ENCODE measurements around the gene P2RY13.

P2RY13 gene

GRCh38 chr3:151319628-151320027 lies 9.7 kb downstream of the P2RY13 start:
- DNase-seq: no peak

DNA sequence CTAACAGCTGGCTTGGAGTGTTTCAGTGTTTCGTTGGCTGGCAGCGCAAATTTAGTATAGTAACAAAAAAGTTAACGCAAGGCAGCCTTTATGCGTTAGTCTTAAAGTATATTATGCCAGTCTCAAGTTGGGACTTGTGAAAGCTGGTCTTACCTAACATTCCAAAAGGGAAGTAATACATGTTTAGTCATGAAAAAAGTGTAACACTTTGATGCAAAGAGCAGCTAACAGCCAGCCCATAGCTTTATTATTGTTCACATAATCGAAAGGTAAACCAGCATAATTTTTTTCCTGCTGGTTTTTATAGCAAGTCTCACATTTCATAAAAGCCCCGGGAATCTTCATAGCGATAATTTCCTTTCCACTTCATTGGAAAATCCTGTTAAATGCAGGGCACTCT lies 10.4 kb downstream of the P2RY13 start:
- DNase-seq: no peak

DNA sequence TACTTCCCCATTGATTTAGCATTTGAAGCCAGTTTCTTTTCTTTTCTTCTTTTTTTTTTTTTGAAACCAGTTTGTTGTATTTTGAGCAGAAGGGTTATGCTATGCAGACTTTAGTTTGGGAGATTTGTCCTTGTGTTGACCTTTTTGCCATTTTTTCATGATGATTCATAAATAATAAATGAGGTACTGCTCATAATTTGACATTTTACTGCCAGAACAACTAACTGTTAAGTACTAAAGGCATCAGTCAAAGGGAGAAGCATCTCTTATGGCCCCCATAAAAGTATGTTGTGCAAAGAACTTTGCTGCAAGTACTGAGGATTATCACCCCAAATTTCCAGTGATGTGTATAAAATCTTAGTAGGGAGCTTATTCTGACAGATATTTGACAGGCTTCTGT lies 11.0 kb downstream of the P2RY13 start:
- no peak for DNase-seq

- DNase-seq: no peak
Observed at GRCh38 chr3:151316267-151316991, 12.9 kb downstream of the P2RY13 start, which contains the start of gene GPR87. TSS of gene GPR87 (minus strand) at chr3:151316820. CDS start at chr3:151300100, 16,720 bp downstream.

GRCh38 chr3:151315846-151316245 lies 13.5 kb downstream of the P2RY13 start:
- no peak for DNase-seq

DNA sequence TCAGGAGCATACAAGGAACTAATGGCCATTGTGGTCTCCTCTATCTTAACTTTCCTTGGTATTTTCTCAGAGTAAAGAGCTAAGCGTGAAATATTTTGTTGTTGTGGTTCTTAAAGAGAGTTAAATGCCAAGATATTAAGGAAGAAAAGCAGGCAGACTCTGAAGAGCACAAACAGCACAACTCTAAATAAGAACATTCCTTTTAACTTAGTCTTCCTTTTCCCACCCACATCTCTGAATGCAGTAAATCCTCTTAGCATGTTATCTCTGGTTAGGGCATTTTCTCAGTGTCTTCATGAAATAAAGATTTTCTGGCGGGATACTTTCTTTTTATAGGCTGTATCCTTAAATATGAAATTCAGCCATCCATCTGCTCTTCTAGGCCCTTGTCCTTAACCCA lies 14.2 kb downstream of the P2RY13 start:
- DNase-seq: no peak

DNA sequence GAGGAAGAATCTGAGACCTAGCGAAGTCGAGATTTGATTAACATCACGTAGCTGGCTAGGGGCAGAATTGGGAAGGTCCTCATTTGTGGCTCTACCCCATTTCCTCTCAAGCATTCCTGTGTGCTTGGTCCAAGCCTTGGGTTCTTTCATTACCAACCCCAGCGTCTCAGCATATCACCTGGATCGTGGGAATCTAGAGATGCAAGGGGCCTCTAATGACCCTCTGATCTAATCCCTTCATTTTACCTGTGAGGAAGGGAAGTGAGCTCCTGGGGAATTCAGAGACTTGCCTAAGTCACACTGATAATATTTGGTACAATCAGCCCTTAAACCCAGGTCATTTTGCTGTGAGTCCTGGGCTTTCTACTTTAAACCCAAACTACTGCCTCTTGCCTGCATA lies 14.8 kb downstream of the P2RY13 start:
- no peak for DNase-seq

DNA sequence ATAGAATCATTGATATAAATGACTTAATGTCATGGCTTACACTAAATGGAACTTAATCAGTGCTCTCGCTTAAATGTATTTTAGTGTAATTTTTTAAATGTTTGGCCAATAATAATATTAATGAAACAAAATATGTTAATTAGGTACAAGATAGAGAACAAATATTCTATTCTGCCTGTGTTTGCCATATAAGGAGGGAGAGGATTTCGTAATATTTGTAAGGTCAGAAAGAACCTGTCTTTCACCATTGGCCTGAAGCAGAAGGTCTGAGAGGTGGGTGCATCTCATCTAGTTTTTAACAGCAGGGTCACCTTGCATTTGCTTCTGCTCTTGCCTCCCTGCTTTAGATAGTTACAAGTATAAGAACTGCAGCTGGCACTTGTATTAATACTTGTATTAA lies 15.2 kb downstream of the P2RY13 start:
- DNase-seq: no peak

GRCh38 chr3:151312972-151313371 lies 16.4 kb downstream of the P2RY13 start:
- no peak for DNase-seq

DNA sequence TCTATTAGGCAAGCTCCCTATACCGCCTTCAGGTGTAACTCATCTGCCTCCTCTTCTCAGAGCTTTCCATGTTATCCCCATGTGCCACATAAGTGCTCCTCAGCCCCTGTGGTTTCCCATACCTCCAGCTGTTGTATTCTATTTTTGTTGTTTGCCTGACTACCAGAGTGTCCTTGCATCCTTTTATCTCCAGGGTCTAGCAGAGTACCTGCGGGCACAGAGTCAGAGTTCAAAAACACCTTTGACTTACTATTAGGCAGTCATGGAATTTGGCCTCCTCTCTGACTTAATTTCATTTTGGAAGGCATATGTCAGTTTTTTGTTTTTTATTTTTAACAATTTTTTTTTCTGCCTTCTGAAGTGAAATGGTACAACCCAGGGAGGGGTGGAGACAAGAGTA lies 19.8 kb downstream of the P2RY13 start:
- DNase-seq: no peak

- no peak for DNase-seq
Observed at GRCh38 chr3:151307583-151308488, 21.5 kb downstream of the P2RY13 start.

DNA sequence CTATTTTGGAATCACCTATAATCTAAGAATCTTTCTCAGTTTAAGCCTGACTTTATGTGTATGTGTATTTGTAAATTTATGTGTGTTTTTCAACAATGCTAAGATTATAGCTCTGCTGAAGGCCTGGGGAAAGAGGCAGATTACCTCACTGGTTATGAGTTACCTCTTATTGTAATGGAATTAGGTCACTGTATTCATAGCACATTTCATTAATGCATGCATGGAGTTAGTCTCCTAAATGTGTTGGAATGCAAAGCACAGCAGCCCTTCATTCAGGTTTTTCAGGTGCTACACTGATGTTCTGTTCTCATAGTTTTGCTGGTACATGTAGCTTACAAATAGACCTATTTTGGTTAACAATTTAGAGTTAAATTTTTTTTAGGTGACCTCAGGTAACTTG lies 22.2 kb downstream of the P2RY13 start:
- no peak for DNase-seq

- DNase-seq: no peak
Observed at GRCh38 chr3:151306168-151306810, 23.1 kb downstream of the P2RY13 start.

- DNase-seq: no peak
Observed at GRCh38 chr3:151305775-151306151, 23.6 kb downstream of the P2RY13 start.

GRCh38 chr3:151305060-151305774 lies 24.1 kb downstream of the P2RY13 start:
- no peak for DNase-seq

GRCh38 chr3:151303751-151304150 lies 25.6 kb downstream of the P2RY13 start:
- no peak for DNase-seq

- DNase-seq: no peak
Observed at GRCh38 chr3:151301787-151302186, 27.6 kb downstream of the P2RY13 start.

DNA sequence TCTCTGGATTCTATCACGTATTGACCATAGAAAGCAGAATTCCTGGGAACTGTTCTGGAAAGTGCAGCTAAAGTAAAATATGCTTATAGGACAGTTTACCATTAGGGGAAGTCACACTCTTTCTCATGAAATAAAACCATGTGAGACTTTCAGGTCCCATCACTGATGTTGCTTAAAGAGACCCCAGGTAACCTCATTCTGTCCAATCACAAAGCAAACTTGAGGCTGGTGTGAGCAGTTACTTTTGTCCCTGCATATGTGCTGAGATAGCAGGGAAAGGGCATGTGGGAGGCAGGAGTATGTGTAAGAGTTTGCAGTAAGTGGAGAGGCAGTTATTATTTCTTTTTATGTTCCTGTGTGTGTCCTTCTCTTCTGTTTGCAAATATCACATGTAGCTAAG lies 28.8 kb downstream of the P2RY13 start:
- no peak for DNase-seq

DNA sequence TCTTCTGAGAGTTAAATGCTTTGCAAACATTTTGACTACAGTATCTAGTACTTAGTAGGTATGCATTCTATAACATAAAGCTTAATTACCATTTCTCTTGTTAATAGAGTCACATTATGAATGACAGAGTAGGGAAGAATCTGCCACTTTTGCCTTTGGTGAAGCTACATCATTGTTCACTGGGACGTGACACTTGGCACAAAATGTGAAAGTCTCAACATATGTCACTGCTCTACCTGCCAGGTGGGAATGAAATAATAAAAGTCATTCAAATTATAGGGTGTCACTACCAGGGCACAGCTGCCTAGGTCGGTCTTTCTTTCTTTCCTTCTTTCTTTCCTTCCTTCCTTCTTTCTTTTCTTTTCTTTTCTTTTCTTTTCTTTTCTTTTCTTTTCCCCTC lies 30.3 kb downstream of the P2RY13 start:
- no peak for DNase-seq

GRCh38 chr3:151297429-151297828 lies 31.9 kb downstream of the P2RY13 start:
- DNase-seq: no peak

- no peak for DNase-seq
Observed at GRCh38 chr3:151296226-151296625, 33.1 kb downstream of the P2RY13 start.

DNA sequence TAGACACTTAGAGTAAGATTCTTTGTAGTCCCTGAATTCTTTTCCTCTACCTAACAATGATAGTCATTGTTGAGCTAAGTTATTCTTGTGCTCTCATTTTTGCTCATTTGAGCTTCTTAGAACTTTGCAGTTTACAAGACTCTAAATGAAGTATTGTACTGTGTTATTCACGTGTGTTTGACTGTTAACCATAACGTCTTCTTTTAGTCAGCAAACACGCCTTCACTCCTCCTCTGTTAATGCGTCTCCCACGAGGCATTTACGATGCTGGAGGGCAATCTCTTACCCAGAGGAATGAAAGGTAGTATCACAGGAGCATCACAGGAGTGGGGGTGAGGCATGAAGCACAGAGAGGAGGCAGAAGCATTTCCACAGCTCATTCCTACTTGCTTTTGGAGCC lies 36.2 kb downstream of the P2RY13 start:
- DNase-seq: no peak

- DNase-seq: no peak
Observed at GRCh38 chr3:151290673-151291072, 38.7 kb downstream of the P2RY13 start.
